AML-193 (cell line): ENCODE data around the gene PCDHB2.
"Not testable (repeated sequence)": the region's sequence is repeated elsewhere in the genome, so short reads cannot be mapped to it uniquely, and the experiment has no call there.

Experiments used
- DNase-seq, 2 experiments: peaks; one replicate each; lab custom pipeline; 2025; lab: John Stamatoyannopoulos, UW

The PCDHB2 gene

GRCh38 chr5:141135718-141136266 lies 41.4 kb downstream of the PCDHB2 start:
- no peak for DNase-seq

GRCh38 chr5:141137346-141137745 lies 42.9 kb downstream of the PCDHB2 start:
- DNase-seq: not testable (repeated sequence)
